Stimulated activated CD4-positive, alpha-beta T cell treated with anti-CD3 and anti-CD28 coated beads, TNF-alpha, amount 100 ng/mL, for 1 hour (primary cell): ENCODE measurements around the gene LIMS1.
A peak's percentile ranks its signal among the peaks of the same experiment; 100 is the strongest.
"Not testable (repeated sequence)": the region's sequence is repeated elsewhere in the genome, so short reads cannot be mapped to it uniquely, and the experiment has no call there.

ENCODE experiments used
- DNase-seq, 3 donors: peaks; one replicate each; pipeline ENCODE4 v3.0.0-alpha.2; 2020; ENCODE audit warnings: low read depth in 3 of 3, low spot score in 1 of 3

The LIMS1 gene

GRCh38 chr2:108548208-108549003 lies 14.1 kb downstream of the LIMS1 start:
- no peak for DNase-seq

- no peak for DNase-seq
These were observed 18.3 kb downstream of the LIMS1 start for GRCh38 chr2:108552566-108552965.

GRCh38 chr2:108553209-108553919 lies 19.1 kb downstream of the LIMS1 start:
- DNase-seq, result no peak

GRCh38 chr2:108554528-108554927 lies 20.3 kb downstream of the LIMS1 start:
- no peak for DNase-seq

GRCh38 chr2:108555572-108555971 lies 21.3 kb downstream of the LIMS1 start:
- DNase-seq, result no peak

- DNase-seq, result not testable (repeated sequence)
These were observed 22.3 kb downstream of the LIMS1 start for GRCh38 chr2:108556581-108556980.

- DNase-seq, result no peak
These were observed 26.1 kb downstream of the LIMS1 start for GRCh38 chr2:108560241-108560811.

GRCh38 chr2:108560895-108561530 lies 26.7 kb downstream of the LIMS1 start:
- no peak for DNase-seq

- no peak for DNase-seq
These were observed 28.0 kb downstream of the LIMS1 start for GRCh38 chr2:108562274-108562673.

GRCh38 chr2:108564510-108564909 lies 30.2 kb downstream of the LIMS1 start:
- no peak for DNase-seq

- no peak for DNase-seq
These were observed 31.6 kb downstream of the LIMS1 start for GRCh38 chr2:108565778-108566375.

GRCh38 chr2:108570416-108570815 lies 36.1 kb downstream of the LIMS1 start:
- no peak for DNase-seq

GRCh38 chr2:108571286-108571685 lies 37.0 kb downstream of the LIMS1 start:
- DNase-seq, result no peak

- DNase-seq, result no peak
These were observed 38.8 kb downstream of the LIMS1 start for GRCh38 chr2:108573061-108573460.

GRCh38 chr2:108574332-108574731 lies 40.1 kb downstream of the LIMS1 start:
- no peak for DNase-seq

- DNase-seq, result no peak
These were observed 41.1 kb downstream of the LIMS1 start for GRCh38 chr2:108575132-108575966.

GRCh38 chr2:108577099-108577498 lies 42.8 kb downstream of the LIMS1 start:
- DNase-seq, result no peak

GRCh38 chr2:108579623-108580022 lies 45.4 kb downstream of the LIMS1 start:
- no peak for DNase-seq

- DNase-seq, result no peak
These were observed 45.8 kb downstream of the LIMS1 start for GRCh38 chr2:108580050-108580449.

- peak in 2 of 3 donors; percentile 6 to 14 for DNase-seq
These were observed 49.7 kb downstream of the LIMS1 start for GRCh38 chr2:108583903-108584520.
